Inflammatory macrophage (primary cell): Measurements from ENCODE around the gene TMED8.

ENCODE experiments used
- DNase-seq, 2 donors: peaks; one replicate each; pipeline ENCODE4 v3.0.0-alpha.2; 2020 to 2022

The TMED8 gene

GRCh38 chr14:77286576-77286975, 90.3 kb downstream of the TMED8 start:
- peak; percentile 79 for DNase-seq
